GM19468 (cell line): ENCODE data around the gene KRTAP13-2.

Experiments used
- ATAC-seq: cut with Tn5 transposase; IDR thresholded peaks from one replicate; pipeline ENCODE4 v1.9.1; 2021; ENCODE audit warnings: mild to moderate bottlenecking, moderate library complexity, moderate number of reproducible peaks; ENCODE audit not compliant: unreplicated experiment; ENCODE audit errors: extremely low read depth

The KRTAP13-2 gene

GRCh38 chr21:30372139-30372770 is at the start of gene KRTAP13-2:
Gene KRTAP13-2, minus strand, starts transcription at chr21:30372271. Its CDS starts 58 bp downstream, at chr21:30372213.
- no peak for ATAC-seq

- no peak for ATAC-seq
These were observed 43.9 kb upstream of the KRTAP13-2 start for GRCh38 chr21:30415993-30416392.

- ATAC-seq, result no peak
These were observed 36.9 kb upstream of the KRTAP13-2 start for GRCh38 chr21:30408782-30409494.

GRCh38 chr21:30395731-30396130 is 23.7 kb upstream of the KRTAP13-2 start, which contains the start of gene KRTAP13-1:
Gene KRTAP13-1, plus strand, starts transcription at chr21:30396031. Its CDS starts 56 bp downstream, at chr21:30396087.
- no peak for ATAC-seq

GRCh38 chr21:30391492-30392025 is 19.5 kb upstream of the KRTAP13-2 start:
- ATAC-seq, result no peak

GRCh38 chr21:30382201-30382600 is 10.1 kb upstream of the KRTAP13-2 start:
- ATAC-seq, result no peak

- ATAC-seq, result no peak
These were observed 16.2 kb downstream of the KRTAP13-2 start for GRCh38 chr21:30355906-30356305.

- no peak for ATAC-seq
These were observed 17.6 kb downstream of the KRTAP13-2 start for GRCh38 chr21:30354308-30355005.

- ATAC-seq, result no peak
These were observed 20.5 kb downstream of the KRTAP13-2 start for GRCh38 chr21:30351534-30351933.

- no peak for ATAC-seq
These were observed 22.5 kb downstream of the KRTAP13-2 start for GRCh38 chr21:30349572-30349971.

GRCh38 chr21:30348506-30348905 is 23.6 kb downstream of the KRTAP13-2 start, which contains the start of gene KRTAP23-1:
Gene KRTAP23-1, minus strand, starts transcription at chr21:30348606. Its CDS starts 0 bp downstream, at chr21:30348606.
- ATAC-seq, result no peak

- ATAC-seq, result no peak
These were observed 27.1 kb downstream of the KRTAP13-2 start for GRCh38 chr21:30345014-30345413.

GRCh38 chr21:30340714-30341573 is 31.1 kb downstream of the KRTAP13-2 start:
- no peak for ATAC-seq

GRCh38 chr21:30338717-30339116 is 33.4 kb downstream of the KRTAP13-2 start:
- no peak for ATAC-seq

GRCh38 chr21:30337772-30338171 is 34.3 kb downstream of the KRTAP13-2 start:
- ATAC-seq, result no peak

- no peak for ATAC-seq
These were observed 34.8 kb downstream of the KRTAP13-2 start, which contains the start of gene KRTAP27-1 for GRCh38 chr21:30337276-30337744. Gene KRTAP27-1, minus strand, starts transcription at chr21:30337694. Its CDS starts 26 bp downstream, at chr21:30337668.

GRCh38 chr21:30336596-30336995 is 35.5 kb downstream of the KRTAP13-2 start:
- ATAC-seq, result no peak

GRCh38 chr21:30333736-30334135 is 38.3 kb downstream of the KRTAP13-2 start:
- ATAC-seq, result no peak

- no peak for ATAC-seq
These were observed 39.4 kb downstream of the KRTAP13-2 start for GRCh38 chr21:30332681-30333080.
